ENCODE measurements around the gene PROSER3.

The PROSER3 gene

DNA sequence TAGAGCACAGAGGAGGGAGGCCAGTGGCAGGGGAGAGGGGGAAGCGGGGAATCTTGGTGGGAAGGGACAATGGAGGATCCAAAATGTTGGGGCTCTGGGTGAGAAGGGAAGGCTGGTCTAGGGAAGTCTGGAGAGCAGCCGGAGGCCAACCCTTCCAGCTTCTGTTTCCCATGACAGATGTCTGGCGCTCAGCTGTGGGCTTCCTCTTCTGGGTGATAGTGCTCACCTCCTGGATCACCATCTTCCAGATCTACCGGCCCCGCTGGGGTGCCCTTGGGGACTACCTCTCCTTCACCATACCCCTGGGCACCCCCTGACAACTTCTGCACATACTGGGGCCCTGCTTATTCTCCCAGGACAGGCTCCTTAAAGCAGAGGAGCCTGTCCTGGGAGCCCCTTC is 11.4 kb upstream of the PROSER3 start:
- no peak for TF ChIP-seq ZBTB7A (IDR thresholded peaks at IDR 0.05; ENCODE audit: low read depth)
- no peak for TF ChIP-seq CREB1 (IDR thresholded peaks at IDR 0.05; ENCODE audit: low read depth)
- no peak for TF ChIP-seq FOXM1 (IDR thresholded peaks at IDR 0.05; ENCODE audit: borderline replicate concordance, low read depth)
- TF ChIP-seq RAD21 (IDR thresholded peaks at IDR 0.05; ENCODE audit: low read depth), result no peak
- TF ChIP-seq YY1 (IDR thresholded peaks at IDR 0.05; ENCODE audit: low read depth), result no peak
- no peak for TF ChIP-seq NFIC (IDR thresholded peaks at IDR 0.05)
- TF ChIP-seq TEAD4 (IDR thresholded peaks at IDR 0.05), result no peak
- TF ChIP-seq, protein P1, sequence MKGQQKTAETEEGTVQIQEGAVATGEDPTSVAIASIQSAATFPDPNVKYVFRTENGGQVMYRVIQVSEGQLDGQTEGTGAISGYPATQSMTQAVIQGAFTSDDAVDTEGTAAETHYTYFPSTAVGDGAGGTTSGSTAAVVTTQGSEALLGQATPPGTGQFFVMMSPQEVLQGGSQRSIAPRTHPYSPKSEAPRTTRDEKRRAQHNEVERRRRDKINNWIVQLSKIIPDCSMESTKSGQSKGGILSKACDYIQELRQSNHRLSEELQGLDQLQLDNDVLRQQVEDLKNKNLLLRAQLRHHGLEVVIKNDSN (IDR thresholded peaks at IDR 0.05), result no peak
- TF ChIP-seq MAX (IDR thresholded peaks at IDR 0.05), result no peak
- no peak for TF ChIP-seq TAF1 (IDR thresholded peaks at IDR 0.05; ENCODE audit: low read depth)
- no peak for TF ChIP-seq TCF12 (IDR thresholded peaks at IDR 0.05; ENCODE audit: low read depth)
- TF ChIP-seq EGR1 (IDR thresholded peaks at IDR 0.05), result no peak

DNA sequence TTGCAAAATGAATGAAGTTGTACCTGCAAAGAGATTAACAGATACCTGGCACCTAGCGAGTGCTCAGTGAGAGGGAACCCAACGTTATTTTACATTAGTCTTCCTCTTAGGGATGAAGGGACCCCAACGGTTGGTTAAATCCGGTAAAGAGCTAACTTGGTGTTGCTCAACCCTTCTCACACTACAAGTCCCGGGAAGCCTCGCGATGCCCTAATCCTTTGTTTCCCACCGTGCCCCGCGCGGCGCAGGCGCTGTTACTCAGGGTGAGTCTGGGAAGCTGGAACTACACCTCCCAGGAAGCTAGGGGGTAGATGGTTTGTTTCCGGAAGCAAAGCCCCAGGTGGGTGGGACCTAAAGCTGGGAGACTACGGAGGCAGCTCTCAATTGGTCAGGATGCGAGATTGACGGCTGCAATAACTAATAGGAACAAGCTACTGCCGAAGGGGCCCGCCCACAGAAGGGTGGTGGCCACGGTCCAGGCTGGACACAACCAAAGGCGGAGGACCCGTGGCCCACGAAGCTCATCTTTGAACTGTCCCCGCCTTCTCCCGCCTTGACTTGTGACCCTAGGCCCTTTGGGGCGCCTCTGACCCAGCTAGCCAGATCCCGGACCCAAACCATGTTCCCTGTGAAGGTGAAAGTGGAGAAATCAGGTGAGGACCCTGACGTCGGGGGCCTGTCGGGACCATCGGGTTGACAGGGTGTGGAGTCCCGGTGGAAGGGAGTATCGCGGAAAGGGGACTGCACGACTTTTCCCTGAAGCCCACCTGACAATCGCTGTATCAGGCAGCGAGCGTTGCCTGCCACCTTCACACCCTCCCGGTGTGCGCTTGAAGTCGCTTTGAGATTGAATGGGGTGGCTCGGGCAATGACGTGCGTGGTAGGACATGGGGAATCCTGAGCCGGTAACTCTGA is 9.6 kb upstream of the PROSER3 start, which contains the start of gene LIN37:
LIN37 (plus strand) TSS at position 471 of the 915 bp plus-strand sequence; CDS start at position 620, 149 bp downstream.
- TF ChIP-seq, protein P1 (IDR thresholded peaks at IDR 0.05), result no peak
- TF ChIP-seq MAX (IDR thresholded peaks at IDR 0.05), result no peak; the same call in 1 of the 2 replicates
- peak; percentile 58; the same call in 1 of the 2 replicates for TF ChIP-seq YY1 (IDR thresholded peaks at IDR 0.05; ENCODE audit: low read depth)
- TF ChIP-seq RAD21 (IDR thresholded peaks at IDR 0.05; ENCODE audit: low read depth), result no peak
- TF ChIP-seq NFIC (IDR thresholded peaks at IDR 0.05), result no peak
- TF ChIP-seq ZBTB7A (IDR thresholded peaks at IDR 0.05; ENCODE audit: low read depth), result no peak
- no peak; the same call in 1 of the 2 replicates for TF ChIP-seq EGR1 (IDR thresholded peaks at IDR 0.05)
- TF ChIP-seq TAF1 (IDR thresholded peaks at IDR 0.05; ENCODE audit: low read depth), result peak; percentile 45; the same call in 1 of the 2 replicates
- TF ChIP-seq TCF12 (IDR thresholded peaks at IDR 0.05; ENCODE audit: low read depth), result peak; percentile 62; the same call in 1 of the 2 replicates
- no peak for TF ChIP-seq EP300 (IDR thresholded peaks at IDR 0.05; ENCODE audit: borderline replicate concordance)
- peak; percentile 96 for TF ChIP-seq CEBPB (IDR thresholded peaks at IDR 0.05)
- no peak for TF ChIP-seq TEAD4 (IDR thresholded peaks at IDR 0.05)
- no peak for TF ChIP-seq REST (IDR thresholded peaks at IDR 0.05; ENCODE audit: low read depth)
- peak; percentile 64 for TF ChIP-seq CREB1 (IDR thresholded peaks at IDR 0.05; ENCODE audit: low read depth)
- no peak for TF ChIP-seq FOXM1 (IDR thresholded peaks at IDR 0.05; ENCODE audit: borderline replicate concordance, low read depth)

GRCh38 chr19:35750167-35750566 is 7.8 kb upstream of the PROSER3 start:
- TF ChIP-seq TAF1 (IDR thresholded peaks at IDR 0.05; ENCODE audit: low read depth) (no peak), TEAD4 (IDR thresholded peaks at IDR 0.05) (no peak), FOXM1 (IDR thresholded peaks at IDR 0.05; ENCODE audit: borderline replicate concordance, low read depth) (no peak), RAD21 (IDR thresholded peaks at IDR 0.05; ENCODE audit: low read depth) (no peak), NFIC (IDR thresholded peaks at IDR 0.05) (no peak), ZBTB7A (IDR thresholded peaks at IDR 0.05; ENCODE audit: low read depth) (no peak), EGR1 (IDR thresholded peaks at IDR 0.05) (no peak), MAX (IDR thresholded peaks at IDR 0.05) (no peak), REST (IDR thresholded peaks at IDR 0.05; ENCODE audit: low read depth) (no peak), TCF12 (IDR thresholded peaks at IDR 0.05; ENCODE audit: low read depth) (no peak), YY1 (IDR thresholded peaks at IDR 0.05; ENCODE audit: low read depth) (no peak), CEBPB (IDR thresholded peaks at IDR 0.05) (no peak), EP300 (IDR thresholded peaks at IDR 0.05; ENCODE audit: borderline replicate concordance) (no peak), CREB1 (IDR thresholded peaks at IDR 0.05; ENCODE audit: low read depth) (no peak)
- TF ChIP-seq, protein P1 (IDR thresholded peaks at IDR 0.05), result no peak

Measured in Ishikawa (cell line).